Measurements from ENCODE around the gene FILIP1L. TPM values are rescaled to one million over a fixed set of nuclear protein-coding genes. Genes with fewer than 3 reads are reported as not detected.

The FILIP1L gene
- total and polyA plus RNA-seq, 2 of the 13 experiments (the other 11 are each of a cell fraction or from before 2014, with no cell fraction given) = 8.1 to 187 TPM

DNA sequence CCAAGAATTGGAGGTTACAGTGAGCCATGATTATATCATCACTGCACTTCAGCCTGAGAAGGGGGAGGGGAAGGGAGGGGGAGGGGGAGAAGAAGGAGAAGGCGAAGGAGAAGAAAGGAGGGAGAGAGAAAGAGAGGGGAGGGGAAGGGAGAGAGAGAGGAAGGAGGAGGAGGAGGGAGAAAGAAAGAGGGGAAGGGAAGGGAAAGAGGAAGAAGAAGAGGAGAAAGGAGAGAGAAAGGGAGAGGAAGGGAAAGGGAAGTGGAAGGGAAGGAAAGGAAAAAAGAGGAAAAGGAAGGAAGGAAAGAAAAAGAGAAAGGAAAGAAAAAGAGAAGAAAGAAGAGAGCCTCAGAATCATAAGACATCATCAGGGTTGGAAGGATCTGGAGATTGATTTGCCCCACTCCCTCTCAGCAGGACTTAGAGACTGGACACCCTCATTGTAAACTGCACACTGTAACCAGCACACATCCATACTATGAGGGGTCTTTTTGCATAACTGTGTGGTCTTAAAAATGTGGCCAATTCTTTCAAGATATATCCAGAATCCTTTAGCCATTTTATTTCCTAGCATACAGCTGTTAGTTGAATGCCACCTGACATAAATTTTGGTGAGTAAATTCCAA is 165.7 kb downstream of the FILIP1L start:
- Histone ChIP-seq H3K27ac (ENCODE audit: extremely low read length, insufficient read depth, low read length) (no peak overlapping the region), H3K4me3 (replicated peaks in 1 of 3; ENCODE audit: insufficient read depth in 1 of 3, low read depth in 2 of 3, low read length in 3 of 3) (no peak overlapping the region), H3K9me3 (ENCODE audit: low read length) (no peaks in the 10 kb centered on the region), H3K27me3 (ENCODE audit: control insufficient read depth in 1 of 2, insufficient read depth in 2 of 2, low read length in 2 of 2) (no peaks in the 10 kb centered on the region), H2AFZ (ENCODE audit: low read length) (no peak overlapping the region), H3K79me2 (ENCODE audit: insufficient read depth, low read length) (no peaks in the 10 kb centered on the region), H3K4me1 (ENCODE audit: insufficient read depth, low read length) (peaks cover 72% of the 10 kb centered on the region), H3K4me2 (ENCODE audit: low read depth, low read length) (no peak overlapping the region), H3K36me3 (replicated peaks in 1 of 2; ENCODE audit: control insufficient read depth in 1 of 2, insufficient read depth in 2 of 2, low read length in 2 of 2) (no peaks in the 10 kb centered on the region), H3K9ac (ENCODE audit: insufficient read depth, low read depth, low read length) (no peak overlapping the region), H4K20me1 (ENCODE audit: insufficient read depth, low read length) (no peaks in the 10 kb centered on the region)
- in situ Hi-C loops (cut with HindIII; ENCODE audit: extremely low pct_ligation_motif_present, low pct_unique_long_range_greater_than_20kb) (no loop called here), intact Hi-C loops (cut with micrococcal nuclease; ENCODE audit: unreplicated experiment) (loop anchor here (10.0 kb wide), 1 partner anchor 306 kb away; no protein-coding TSS in a partner anchor)
- ATAC-seq (no peak), FAIRE-seq (no peak), DNase-seq (ENCODE audit: low spot score) (no peak)
- 100% methylated on average over 1 of the region's 1 CpG for WGBS (ENCODE audit: low lambda C conversion rate)
- no TSS peak for BruUV-seq (replicated peaks)
- TF ChIP-seq, protein P1, sequence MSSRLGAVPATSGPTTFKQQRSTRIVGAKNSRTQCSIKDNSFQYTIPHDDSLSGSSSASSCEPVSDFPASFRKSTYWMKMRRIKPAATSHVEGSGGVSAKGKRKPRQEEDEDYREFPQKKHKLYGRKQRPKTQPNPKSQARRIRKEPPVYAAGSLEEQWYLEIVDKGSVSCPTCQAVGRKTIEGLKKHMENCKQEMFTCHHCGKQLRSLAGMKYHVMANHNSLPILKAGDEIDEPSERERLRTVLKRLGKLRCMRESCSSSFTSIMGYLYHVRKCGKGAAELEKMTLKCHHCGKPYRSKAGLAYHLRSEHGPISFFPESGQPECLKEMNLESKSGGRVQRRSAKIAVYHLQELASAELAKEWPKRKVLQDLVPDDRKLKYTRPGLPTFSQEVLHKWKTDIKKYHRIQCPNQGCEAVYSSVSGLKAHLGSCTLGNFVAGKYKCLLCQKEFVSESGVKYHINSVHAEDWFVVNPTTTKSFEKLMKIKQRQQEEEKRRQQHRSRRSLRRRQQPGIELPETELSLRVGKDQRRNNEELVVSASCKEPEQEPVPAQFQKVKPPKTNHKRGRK (CRISPR knock-in tag; IDR thresholded peaks at IDR 0.05) = peak; percentile 95
- peak; percentile 85 for TF ChIP-seq HNRNPK (IDR thresholded peaks at IDR 0.05; ENCODE audit: low read depth, low read length, poor library complexity, severe bottlenecking)
- no peak for TF ChIP-seq NCOA2 (CRISPR knock-in tag; IDR thresholded peaks at IDR 0.05)
- ChIA-PET POLR2A (no interaction called here), CTCF (ENCODE audit: low intra/inter-chr PET ratio, low total read pairs) (no interaction called here)

DNA sequence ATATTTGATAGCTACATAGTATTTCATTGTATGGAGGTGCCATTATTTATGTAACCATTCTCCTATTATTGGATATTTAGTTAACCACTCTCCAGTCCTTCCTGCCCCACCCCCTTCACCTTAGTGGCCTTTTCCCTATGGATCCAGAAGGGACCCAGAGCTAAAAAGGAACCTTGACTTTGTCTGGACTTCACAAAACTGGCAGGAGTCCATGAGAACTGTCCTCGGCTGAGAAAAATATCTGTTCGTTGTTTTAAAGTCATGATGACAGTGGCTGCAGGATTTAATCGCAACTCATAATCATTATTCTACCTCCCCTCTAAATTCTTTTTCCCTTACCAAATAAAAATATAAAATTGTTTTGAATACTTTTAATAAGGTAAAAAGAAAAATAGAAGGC is 166.9 kb downstream of the FILIP1L start:
- Histone ChIP-seq H2AFZ (ENCODE audit: low read length) (no peak overlapping the region), H3K27me3 (ENCODE audit: control insufficient read depth in 1 of 2, insufficient read depth in 2 of 2, low read length in 2 of 2) (no peaks in the 10 kb centered on the region), H3K79me2 (ENCODE audit: insufficient read depth, low read length) (no peaks in the 10 kb centered on the region), H3K4me1 (ENCODE audit: insufficient read depth, low read length) (peaks cover 69% of the 10 kb centered on the region), H3K36me3 (replicated peaks in 1 of 2; ENCODE audit: control insufficient read depth in 1 of 2, insufficient read depth in 2 of 2, low read length in 2 of 2) (no peaks in the 10 kb centered on the region), H3K4me2 (ENCODE audit: low read depth, low read length) (no peak overlapping the region), H4K20me1 (ENCODE audit: insufficient read depth, low read length) (no peaks in the 10 kb centered on the region), H3K4me3 (replicated peaks in 1 of 3; ENCODE audit: insufficient read depth in 1 of 3, low read depth in 2 of 3, low read length in 3 of 3) (no peak overlapping the region), H3K27ac (ENCODE audit: extremely low read length, insufficient read depth, low read length) (no peak overlapping the region), H3K9ac (ENCODE audit: insufficient read depth, low read depth, low read length) (no peak overlapping the region), H3K9me3 (ENCODE audit: low read length) (no peaks in the 10 kb centered on the region)
- DNase-seq (ENCODE audit: low spot score) (no peak), FAIRE-seq (no peak), ATAC-seq (no peak)
- CTCF ChIA-PET (ENCODE audit: low intra/inter-chr PET ratio, low total read pairs) = no interaction called here
- in situ Hi-C loops (cut with HindIII; ENCODE audit: extremely low pct_ligation_motif_present, low pct_unique_long_range_greater_than_20kb) = no loop called here
- intact Hi-C loops (cut with micrococcal nuclease; ENCODE audit: unreplicated experiment) = loop anchor here (10.0 kb wide), 1 partner anchor 307 kb away; no protein-coding TSS in a partner anchor
- BruUV-seq (replicated peaks) = no TSS peak
- WGBS (ENCODE audit: low lambda C conversion rate) = 95% methylated on average over 3 of the region's 3 CpGs
- POLR2A ChIA-PET = no interaction called here
- TF ChIP-seq ARNT (IDR thresholded peaks at IDR 0.05) (no peak), KDM4B (CRISPR knock-in tag; IDR thresholded peaks at IDR 0.05) (no peak), GATA4 (IDR thresholded peaks at IDR 0.05; ENCODE audit: borderline replicate concordance, low read depth) (no peak), ZNF672 (CRISPR knock-in tag; IDR thresholded peaks at IDR 0.05) (no peak), MXD4 (CRISPR knock-in tag; IDR thresholded peaks at IDR 0.05) (no peak), MYC (CRISPR knock-in tag; IDR thresholded peaks at IDR 0.05; ENCODE audit: borderline replicate concordance) (no peak), ZBTB7A (CRISPR knock-in tag; IDR thresholded peaks at IDR 0.05) (no peak), SP5 (CRISPR knock-in tag; IDR thresholded peaks at IDR 0.05; ENCODE audit: borderline replicate concordance, low read depth) (no peak), ZNF776 (CRISPR knock-in tag; IDR thresholded peaks at IDR 0.05) (no peak), ZNF235 (CRISPR knock-in tag; IDR thresholded peaks at IDR 0.05; ENCODE audit: borderline replicate concordance) (no peak), ETV6 (CRISPR knock-in tag; conservative IDR thresholded peaks at IDR 0.05) (no peak), KLF12 (CRISPR knock-in tag; IDR thresholded peaks at IDR 0.05; ENCODE audit: borderline replicate concordance) (no peak), TBX3 (IDR thresholded peaks at IDR 0.05; ENCODE audit: borderline replicate concordance) (no peak), ZBTB20 (CRISPR knock-in tag; IDR thresholded peaks at IDR 0.05; ENCODE audit: borderline replicate concordance, low read depth) (no peak), TBX2 (CRISPR knock-in tag; IDR thresholded peaks at IDR 0.05; ENCODE audit: borderline replicate concordance) (no peak), GTF2F1 (IDR thresholded peaks at IDR 0.05; ENCODE audit: low read length) (no peak), PTBP1 (IDR thresholded peaks at IDR 0.05; ENCODE audit: low read depth, low read length, poor library complexity, severe bottlenecking) (no peak)

All from HepG2 (cell line).